Measurements from ENCODE around the gene WDR89. TPM values are rescaled to one million over a fixed set of nuclear protein-coding genes. Genes with fewer than 3 reads are reported as not detected.

The WDR89 gene
- total and polyA plus RNA-seq, 2 experiments from 2014 or later = 21.5 to 31.8 TPM

GRCh38 chr14:63581491-63581890, 60.2 kb downstream of the WDR89 start (continued):
- no peak for TF ChIP-seq ZNF462 (CRISPR knock-in tag; IDR thresholded peaks at IDR 0.05)
- TF ChIP-seq JUNB (IDR thresholded peaks at IDR 0.05; ENCODE audit: unreplicated experiment) = no peak
- TF ChIP-seq ZNF331 (CRISPR knock-in tag; IDR thresholded peaks at IDR 0.05; ENCODE audit: low read depth) = no peak
- TF ChIP-seq CREB1 (CRISPR knock-in tag; IDR thresholded peaks at IDR 0.05; ENCODE audit: low read depth) = no peak
- no peak for TF ChIP-seq CTCF (conservative IDR thresholded peaks at IDR 0.05; ENCODE audit: low read depth in 2 of 2)
- TF ChIP-seq REST (IDR thresholded peaks at IDR 0.05; ENCODE audit: unreplicated experiment) = no peak
- no peak for TF ChIP-seq ZNF114 (CRISPR knock-in tag; IDR thresholded peaks at IDR 0.05)
- no peak for TF ChIP-seq EZH2 (IDR thresholded peaks at IDR 0.05; ENCODE audit: low read depth, unreplicated experiment)

Data from GM23338 (cell line).